IPS-18c (cell line): ENCODE measurements around the gene SORCS3.

Source experiments
- H3K4me3 ChIP-seq: 2 replicates; pipeline ENCODE4 v1.7.0; 2013; ENCODE audit warnings: low read depth, mild to moderate bottlenecking, low read length, moderate library complexity; ENCODE audit not compliant: insufficient read depth
- H3K9me3 ChIP-seq: one replicate; pipeline ENCODE4 v1.6.1; 2013; ENCODE audit warnings: mild to moderate bottlenecking, low read length, moderate library complexity; ENCODE audit not compliant: control insufficient read depth, insufficient read depth

SORCS3 gene

DNA sequence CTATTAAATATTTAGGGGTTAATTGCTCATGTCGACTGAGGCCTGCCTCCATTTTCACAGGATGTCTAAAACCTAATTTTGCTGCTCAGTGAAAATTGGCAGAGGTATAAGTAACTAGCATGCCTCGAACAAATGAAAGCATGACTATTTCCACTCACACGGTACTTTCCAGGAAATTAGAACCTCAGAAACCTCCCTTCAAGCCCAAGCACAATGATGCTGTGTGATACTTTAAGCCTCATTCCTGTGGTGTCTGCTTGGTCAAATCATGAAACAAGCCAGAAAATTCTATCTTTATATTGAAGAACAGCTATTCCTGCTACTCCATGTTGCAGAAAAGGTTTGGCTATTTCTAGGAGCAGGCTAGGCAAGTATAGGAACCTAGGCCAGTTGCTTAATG is 203.0 kb downstream of the SORCS3 start:
- H3K9me3 ChIP-seq: no peaks in the 10 kb centered on the region
- no peak overlapping the region for H3K4me3 ChIP-seq

DNA sequence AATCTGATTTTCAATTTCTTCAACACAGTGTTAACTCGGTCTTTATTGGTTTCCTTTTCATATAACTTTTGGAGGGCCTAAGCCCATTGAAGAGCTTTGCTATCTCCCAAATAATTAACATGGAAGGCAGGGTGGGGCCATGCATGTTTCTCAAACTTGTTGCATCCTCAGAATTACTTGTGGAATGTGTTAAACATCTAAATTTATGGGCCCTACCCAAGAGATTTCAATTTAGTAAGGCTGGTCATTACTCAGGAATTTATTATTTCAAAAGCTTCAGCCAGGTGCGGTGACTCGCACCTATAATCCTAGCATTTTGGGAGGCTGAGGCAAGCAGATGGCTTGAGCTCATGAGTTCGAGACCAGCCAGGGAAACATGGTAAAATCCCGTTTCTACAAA is 208.9 kb downstream of the SORCS3 start:
- H3K9me3 ChIP-seq: no peaks in the 10 kb centered on the region
- no peak overlapping the region for H3K4me3 ChIP-seq

DNA sequence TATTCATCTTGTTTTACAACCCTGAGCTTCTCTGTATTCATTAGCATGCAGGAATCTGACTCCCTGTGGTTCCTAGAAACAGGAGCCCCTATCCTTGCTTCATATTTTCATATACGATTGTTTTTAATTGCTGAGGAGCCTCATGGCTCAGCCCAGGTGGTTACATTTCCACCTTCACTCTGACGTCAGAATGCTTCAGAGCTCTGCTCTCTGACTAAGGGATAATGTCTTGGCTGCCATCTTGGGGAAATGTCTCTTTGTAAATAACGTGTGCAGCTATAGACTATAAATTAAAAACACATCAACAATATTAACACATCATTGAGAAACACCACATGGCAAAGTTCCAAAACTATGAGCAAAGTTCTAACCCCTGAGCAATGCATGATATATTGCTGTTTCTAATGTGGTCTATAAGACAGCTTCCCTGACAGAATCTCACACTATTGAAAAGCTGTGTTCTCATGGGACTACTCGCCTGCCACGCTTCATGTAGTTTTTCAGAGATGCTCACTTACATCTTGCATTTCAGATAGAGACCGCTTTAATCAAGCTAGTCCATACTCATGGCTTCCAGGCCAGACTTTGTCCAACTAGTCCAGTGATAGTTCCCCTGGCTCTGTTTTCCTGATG is 227.0 kb downstream of the SORCS3 start:
- Histone ChIP-seq H3K4me3 (no peak overlapping the region), H3K9me3 (no peaks in the 10 kb centered on the region)

DNA sequence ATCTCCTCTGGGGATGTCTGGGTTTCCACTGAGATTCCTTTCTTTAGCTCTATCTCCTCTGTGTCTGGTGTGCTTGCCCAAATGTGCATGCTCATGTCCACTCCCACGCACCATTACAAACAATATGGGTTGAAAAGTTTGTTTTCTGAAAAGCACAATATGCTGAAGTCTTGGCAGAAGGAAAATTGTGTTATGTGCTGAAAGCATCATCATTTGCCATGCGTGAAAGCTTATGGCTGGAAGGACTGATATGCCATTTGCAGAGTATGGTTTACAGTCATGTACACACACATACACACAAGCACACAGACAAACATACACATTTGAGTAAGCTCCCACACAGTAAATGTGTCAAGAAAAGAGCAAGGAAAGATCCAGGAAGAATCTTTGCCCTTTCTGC is 231.6 kb downstream of the SORCS3 start:
- Histone ChIP-seq H3K4me3 (no peak overlapping the region), H3K9me3 (no peaks in the 10 kb centered on the region)

DNA sequence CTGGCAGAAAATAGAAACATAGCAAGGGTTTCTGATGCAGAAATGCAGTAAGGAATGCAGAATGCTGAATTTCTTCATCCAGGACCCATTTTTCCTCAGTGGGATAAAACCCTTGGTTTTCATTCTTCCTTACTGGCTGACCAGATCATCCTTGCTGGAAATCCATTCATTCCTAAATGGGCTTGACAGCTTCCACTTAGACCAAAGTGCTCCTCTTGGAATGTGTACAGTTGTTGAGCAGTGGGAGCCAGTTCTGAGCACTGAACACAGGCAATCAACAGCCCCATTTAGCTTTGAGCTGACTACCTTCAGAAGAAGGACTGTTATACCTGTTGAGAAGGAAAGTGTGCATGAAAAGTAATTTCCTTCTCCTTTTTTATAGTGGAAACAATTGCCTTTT is 232.1 kb downstream of the SORCS3 start:
- Histone ChIP-seq H3K9me3 (no peaks in the 10 kb centered on the region), H3K4me3 (no peak overlapping the region)

DNA sequence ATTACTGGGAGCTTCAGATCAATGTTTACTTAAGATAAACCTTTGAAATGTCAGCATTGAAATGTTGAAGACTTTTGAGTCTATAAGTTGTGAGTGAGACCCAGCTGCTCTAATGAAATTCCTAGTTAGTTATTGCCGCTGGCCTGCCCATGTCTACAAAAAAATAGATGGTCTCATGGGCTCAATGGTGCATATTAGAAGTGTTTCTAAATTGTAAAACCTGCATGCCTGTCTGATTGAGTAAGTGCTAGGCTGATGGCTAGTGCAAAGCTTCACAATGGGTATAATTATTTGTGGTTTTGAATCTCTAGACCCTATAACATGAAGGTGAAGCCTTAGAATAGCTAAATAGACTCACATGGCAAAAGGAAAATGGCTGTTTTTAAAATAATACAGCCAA is 234.5 kb downstream of the SORCS3 start:
- Histone ChIP-seq H3K9me3 (no peaks in the 10 kb centered on the region), H3K4me3 (no peak overlapping the region)

DNA sequence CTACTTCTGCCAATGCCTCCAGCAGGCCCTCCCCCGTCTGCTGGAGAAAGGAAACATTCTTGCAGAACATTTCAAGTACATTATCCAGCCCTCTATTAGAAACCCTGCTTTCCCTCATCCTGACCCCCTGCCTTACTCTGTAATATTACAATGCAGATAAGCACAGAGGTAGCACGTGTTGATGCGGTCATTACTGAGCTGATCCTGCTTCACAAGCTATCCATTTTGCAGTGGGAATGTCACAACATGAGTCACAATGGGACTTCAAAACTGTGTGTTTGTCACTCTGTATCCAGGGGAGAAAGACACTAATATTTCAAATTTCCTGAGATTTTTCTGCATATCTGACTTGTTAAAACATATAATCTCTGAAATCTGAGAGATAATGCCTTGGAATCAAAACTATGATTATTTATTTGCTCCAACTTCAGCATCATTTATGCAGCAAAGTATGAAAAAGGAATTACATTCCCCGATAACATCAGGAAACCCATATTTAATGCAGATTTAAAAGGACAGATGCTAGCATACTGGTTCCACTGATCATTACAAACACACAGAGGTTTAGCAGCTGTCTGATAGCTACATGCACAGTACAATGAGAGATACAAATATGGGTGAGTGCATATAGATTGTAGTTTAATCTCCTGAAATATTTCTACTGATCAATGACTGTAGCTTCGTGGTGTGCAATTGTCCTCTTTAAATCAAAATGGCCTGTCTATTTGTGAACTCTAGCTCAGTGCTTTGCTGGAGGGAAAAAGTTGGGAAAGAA is 239.7 kb downstream of the SORCS3 start:
- no peaks in the 10 kb centered on the region for H3K9me3 ChIP-seq

DNA sequence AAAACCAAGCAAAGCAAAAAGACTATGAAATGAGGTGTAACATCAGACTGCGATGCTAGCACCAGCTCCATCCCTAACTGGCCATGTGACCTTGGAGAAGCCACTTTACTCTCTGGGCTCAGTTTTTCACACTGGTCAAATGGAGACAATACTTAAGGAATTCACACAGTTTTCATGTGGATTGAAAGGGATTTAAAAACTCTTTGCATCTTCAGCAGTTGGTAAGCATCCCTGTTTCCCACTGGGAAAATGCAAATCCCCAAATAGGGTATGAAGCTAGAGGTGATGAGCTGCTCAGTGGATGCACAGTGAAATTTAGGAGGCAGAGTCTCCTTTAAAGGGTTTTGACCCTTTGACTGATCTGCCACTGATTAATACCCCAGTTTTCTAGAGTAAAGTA is 240.7 kb downstream of the SORCS3 start:
- H3K4me3 ChIP-seq: no peak overlapping the region
- no peaks in the 10 kb centered on the region for H3K9me3 ChIP-seq

More for the DNA sequence above, 239.7 kb downstream of the SORCS3 start:
- no peak overlapping the region for H3K4me3 ChIP-seq

DNA sequence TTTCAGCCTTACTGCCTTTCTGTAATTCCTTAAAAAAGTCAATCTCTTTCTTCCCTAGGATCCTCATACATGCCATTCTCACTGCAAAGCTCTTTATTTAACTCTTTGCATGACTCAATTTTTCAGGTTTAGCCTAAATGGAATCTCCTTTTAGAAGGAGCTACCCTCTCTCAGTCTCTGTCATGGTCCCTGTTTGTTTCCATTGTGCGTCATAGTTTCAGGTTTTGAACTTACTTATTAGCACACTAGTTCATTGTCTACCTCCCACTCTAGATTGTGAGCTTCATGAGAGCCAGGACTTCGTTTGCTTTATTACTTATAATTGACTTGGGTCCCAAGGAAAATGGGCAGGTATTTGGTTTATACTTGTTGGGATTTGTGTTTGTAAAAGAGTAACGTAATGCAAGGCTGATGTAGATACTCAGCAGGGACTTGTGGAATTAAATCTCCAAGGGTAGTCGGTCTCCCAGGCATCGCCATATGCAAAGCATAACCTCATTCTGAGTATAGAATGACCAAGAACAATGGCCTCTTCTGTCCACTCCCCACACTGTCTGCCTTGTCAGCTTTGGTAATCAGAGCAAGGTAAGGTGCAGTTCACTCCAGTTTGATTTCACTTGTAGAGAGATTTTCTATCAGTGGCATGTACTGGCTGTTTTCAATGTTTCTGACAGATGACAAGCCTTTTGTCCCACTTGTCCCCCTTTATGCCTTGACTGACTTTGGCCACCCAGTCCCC is 252.0 kb downstream of the SORCS3 start:
- Histone ChIP-seq H3K9me3 (no peaks in the 10 kb centered on the region), H3K4me3 (no peak overlapping the region)

DNA sequence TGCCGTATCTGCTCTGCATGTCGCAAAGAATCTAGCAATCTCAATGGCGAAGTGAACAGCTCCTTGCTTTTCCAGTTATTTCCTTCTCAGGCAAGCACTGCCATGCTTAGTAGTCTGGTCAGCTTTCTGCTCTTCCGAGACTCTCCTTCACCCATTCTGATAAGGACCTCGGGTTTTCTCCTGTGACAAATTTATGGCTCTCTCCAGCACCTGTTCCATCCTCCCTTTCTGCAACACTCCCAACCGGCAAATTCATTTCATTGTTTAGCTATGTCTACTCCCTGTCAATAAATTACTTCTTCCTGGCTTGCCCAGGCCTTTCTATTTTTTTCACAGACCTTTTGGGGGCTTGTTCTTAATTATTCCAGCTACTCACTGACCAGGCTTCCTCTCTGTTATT is 252.6 kb downstream of the SORCS3 start:
- no peak overlapping the region for H3K4me3 ChIP-seq
- H3K9me3 ChIP-seq: no peaks in the 10 kb centered on the region

DNA sequence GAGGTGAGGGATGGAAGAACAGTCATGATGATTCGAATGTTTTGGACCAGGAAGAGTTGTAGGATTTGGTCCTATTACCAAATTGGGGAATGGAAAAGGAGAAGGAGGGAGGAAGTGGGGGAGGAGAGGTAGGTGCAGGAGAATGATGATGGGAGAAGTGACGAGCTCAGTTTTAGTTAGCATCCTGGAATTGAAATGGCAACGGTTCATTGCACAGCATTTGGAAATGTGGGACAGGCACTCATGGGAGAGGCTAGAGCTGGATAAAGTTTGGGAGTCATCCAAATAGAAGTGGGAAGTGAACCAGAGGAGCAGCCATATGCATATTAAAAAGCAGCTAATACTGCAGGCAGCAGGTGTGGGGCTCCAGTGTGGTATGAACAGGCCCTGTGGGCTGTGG is 253.6 kb downstream of the SORCS3 start:
- H3K4me3 ChIP-seq: no peak overlapping the region
- no peaks in the 10 kb centered on the region for H3K9me3 ChIP-seq

DNA sequence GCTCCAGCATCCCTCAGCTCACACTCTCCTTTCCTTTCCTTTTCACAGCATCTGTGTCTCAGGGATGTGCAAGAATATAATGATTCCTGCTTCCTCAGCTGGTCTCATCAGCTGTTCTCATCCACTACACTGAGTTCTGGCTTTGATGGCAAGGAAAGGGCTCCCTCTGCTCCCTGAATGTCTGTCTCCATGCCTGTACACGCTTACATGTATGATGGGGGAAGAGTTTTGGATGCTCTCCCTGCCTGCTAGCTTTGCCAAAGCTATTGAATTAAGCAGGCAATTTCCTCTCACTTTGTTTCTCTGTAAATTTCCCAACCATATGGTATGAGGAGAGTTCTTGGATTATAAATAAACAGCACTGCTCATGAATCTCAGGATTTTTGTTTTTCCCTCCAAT is 254.5 kb downstream of the SORCS3 start:
- Histone ChIP-seq H3K4me3 (no peak overlapping the region), H3K9me3 (no peaks in the 10 kb centered on the region)

DNA sequence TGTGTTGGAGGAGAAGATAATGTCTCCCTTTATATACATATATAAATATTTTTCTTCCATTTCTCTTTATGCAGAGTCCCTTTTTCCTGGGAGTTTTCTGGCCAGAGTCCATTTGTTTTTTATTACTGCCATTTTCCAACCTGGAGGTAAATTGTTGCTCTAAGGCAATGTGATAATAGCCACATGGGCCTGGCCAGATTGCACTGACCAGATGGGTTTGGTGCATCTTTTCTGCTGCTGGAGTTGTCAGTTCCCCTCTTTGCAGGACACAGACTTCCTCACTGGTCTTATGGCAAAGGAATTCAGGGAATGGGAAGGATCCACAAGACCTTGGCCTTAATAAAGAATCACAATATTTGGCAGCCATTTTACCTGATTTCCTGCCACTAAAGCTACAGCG is 254.9 kb downstream of the SORCS3 start:
- no peaks in the 10 kb centered on the region for H3K9me3 ChIP-seq

DNA sequence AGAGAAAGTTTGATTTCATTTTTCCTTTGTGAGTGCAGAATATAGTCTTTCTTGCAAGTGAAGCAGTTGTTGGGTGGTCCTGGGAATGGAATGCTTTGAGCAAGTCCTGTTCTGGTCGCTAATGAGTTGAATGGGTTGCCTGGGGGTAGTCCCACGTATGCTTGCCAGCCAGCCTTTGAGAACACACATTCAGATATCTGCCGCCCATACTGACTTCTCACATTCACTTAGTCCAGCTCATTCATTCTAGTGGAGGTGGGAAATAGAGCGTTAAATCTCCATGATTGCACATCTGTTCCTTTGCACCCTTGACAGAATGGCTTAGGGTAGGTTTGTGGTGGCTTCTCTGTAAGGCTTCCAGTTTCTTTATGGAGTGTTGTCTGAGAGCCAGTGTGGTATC is 256.6 kb downstream of the SORCS3 start:
- Histone ChIP-seq H3K9me3 (no peaks in the 10 kb centered on the region), H3K4me3 (no peak overlapping the region)

More for the DNA sequence above, 254.9 kb downstream of the SORCS3 start:
- no peak overlapping the region for H3K4me3 ChIP-seq

DNA sequence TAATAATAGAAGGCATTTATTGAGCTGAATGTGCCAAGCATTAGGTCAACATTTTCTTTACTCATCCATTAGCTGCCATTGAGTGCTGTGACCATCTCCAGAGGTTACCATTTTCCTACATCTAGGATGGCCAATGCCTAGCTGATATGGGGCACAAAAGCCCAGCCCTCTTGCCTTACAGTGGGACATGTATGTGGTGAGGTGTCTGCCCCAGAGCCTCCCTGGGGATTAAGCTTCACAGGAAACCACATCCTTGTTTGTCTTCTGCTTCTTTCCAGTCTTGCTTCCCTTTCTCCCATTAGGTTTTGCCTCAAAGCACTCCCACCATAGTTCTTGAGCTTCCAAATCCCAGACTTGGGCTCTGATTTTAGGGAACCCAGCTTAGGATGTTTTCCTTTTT is 258.7 kb downstream of the SORCS3 start:
- H3K9me3 ChIP-seq: no peaks in the 10 kb centered on the region
- no peak overlapping the region for H3K4me3 ChIP-seq

DNA sequence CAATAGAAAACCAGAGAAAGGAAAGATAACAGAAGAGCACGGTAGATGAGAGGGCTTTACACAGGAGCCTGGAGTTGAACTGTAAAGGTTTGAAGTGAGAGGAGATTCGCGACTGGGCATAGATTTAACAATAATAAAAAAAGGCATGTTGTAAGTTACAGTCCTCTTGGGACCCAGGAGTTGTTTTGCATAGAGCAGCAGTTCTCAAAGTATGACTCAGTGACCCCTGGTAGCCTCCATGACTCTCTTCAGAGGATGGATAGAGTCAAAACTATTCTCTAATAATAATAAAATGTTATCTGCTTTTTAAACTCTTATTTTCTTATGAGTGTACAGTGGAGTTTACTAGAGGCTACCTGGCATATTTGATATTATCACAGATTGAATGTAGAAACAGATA is 262.3 kb downstream of the SORCS3 start:
- Histone ChIP-seq H3K4me3 (no peak overlapping the region), H3K9me3 (no peaks in the 10 kb centered on the region)

DNA sequence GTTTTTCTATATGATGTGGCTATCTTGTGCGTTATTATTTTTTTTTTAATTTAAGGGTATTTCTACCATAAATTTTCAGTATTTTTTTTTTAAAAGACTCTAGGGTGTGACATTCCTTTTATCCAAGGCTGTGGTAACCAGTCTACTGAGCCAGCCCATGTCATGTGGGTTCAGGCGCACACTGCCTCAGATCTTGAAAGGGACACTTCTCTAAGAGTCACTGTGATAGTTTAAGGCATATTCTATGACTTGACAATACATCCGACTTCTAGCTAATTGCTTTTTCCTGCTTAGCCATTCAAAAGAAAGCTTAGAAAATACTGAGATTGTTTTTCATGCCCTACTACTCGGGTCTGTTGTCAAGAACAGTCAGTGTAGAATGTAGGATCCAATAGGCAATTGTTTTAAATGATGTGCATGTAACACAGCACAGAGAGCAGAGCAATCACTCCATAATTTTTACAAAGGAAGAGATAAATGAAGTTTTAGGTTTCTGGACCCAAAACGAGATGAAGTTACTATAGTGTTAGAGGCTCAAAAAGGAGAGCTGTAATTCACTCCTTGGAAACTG is 263.7 kb downstream of the SORCS3 start:
- H3K4me3 ChIP-seq: no peak overlapping the region

DNA sequence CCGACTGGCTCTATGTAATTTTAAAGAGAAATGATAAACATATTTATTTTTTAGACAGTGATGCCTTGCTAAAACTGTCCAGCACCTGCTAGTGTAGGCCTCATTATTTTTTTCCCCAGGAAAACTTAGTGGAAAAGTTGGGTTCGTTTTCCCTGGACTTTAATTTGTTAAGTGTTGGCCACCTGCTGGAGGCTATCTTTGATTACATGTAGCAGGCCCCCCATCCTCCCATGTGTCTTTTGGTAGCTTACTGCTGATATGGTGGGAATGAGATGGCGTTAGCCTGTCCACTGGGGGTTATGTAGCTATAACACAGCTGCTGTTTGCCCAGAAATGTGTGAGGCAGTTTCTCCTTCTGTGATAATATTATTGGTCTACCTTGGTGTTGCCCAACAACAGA is 265.0 kb downstream of the SORCS3 start:
- H3K9me3 ChIP-seq: no peaks in the 10 kb centered on the region
- no peak overlapping the region for H3K4me3 ChIP-seq

More for the DNA sequence above, 263.7 kb downstream of the SORCS3 start:
- no peaks in the 10 kb centered on the region for H3K9me3 ChIP-seq
